H1 (cell line): Measurements from ENCODE around the gene CHCHD6. TPM values are rescaled to one million over a fixed set of nuclear protein-coding genes. Genes with fewer than 3 reads are reported as not detected.

Experiments used
- CHD1 ChIP-seq: IDR thresholded peaks from 2 replicates; pipeline ENCODE4 v1.6.1; 2012; ENCODE audit warnings: low read depth, low read length, improper control_type of control experiment
- CHD2 ChIP-seq: IDR thresholded peaks from 2 replicates; pipeline ENCODE4 v1.6.1; 2012; ENCODE audit warnings: low read length, improper control_type of control experiment
- CHD7 ChIP-seq: fragments of 300-600 bp; sonication (generic); IDR thresholded peaks from 2 replicates; pipeline ENCODE4 v1.7.1; 2012; ENCODE audit warnings: low read length, moderate library complexity, mild to moderate bottlenecking, inconsistent platforms; ENCODE audit not compliant: insufficient replicate concordance
- E2F6 ChIP-seq: IDR thresholded peaks from 2 replicates; pipeline ENCODE4 v1.6.1; 2012; ENCODE audit warnings: inconsistent platforms
- EGR1 ChIP-seq: IDR thresholded peaks from 2 replicates; pipeline ENCODE4 v1.6.1; 2011; ENCODE audit warnings: low read depth, low read length, borderline replicate concordance
- GABPA ChIP-seq: IDR thresholded peaks from 2 replicates; pipeline ENCODE4 v1.6.1; 2011; ENCODE audit warnings: mild to moderate bottlenecking, low read length, moderate library complexity, borderline replicate concordance; ENCODE audit not compliant: insufficient read depth
- KDM4A ChIP-seq: IDR thresholded peaks from one replicate; pipeline ENCODE4 v1.7.1; 2012; ENCODE audit warnings: low read depth, mild to moderate bottlenecking, moderate library complexity, low read length, inconsistent platforms; ENCODE audit not compliant: severe bottlenecking
- KDM5A ChIP-seq: fragments of 200-600 bp; IDR thresholded peaks from 2 replicates; pipeline ENCODE4 v1.7.1; 2012; ENCODE audit warnings: mild to moderate bottlenecking, low read length, inconsistent platforms, mixed read lengths
- NRF1 ChIP-seq: IDR thresholded peaks from 2 replicates; pipeline ENCODE4 v1.6.1; 2011; ENCODE audit warnings: mild to moderate bottlenecking, low read depth, low read length, improper control_type of control experiment
- POLR2AphosphoS5 ChIP-seq: IDR thresholded peaks from 2 replicates; pipeline ENCODE4 v1.6.1; 2011; ENCODE audit warnings: low read depth, low read length
- TAF7 ChIP-seq: optimal IDR thresholded peaks from 2 replicates; pipeline ENCODE3; 2011; ENCODE audit warnings: low read depth, mild to moderate bottlenecking, inconsistent platforms, low read length, moderate library complexity, borderline replicate concordance
- TCF12 ChIP-seq: IDR thresholded peaks from 2 replicates; pipeline ENCODE4 v1.6.1; 2011; ENCODE audit warnings: low read depth, mild to moderate bottlenecking, low read length
- polyA plus RNA-seq, 7 experiments: library from polyadenylated mRNA; depleted of rRNA in 3 of 7; stranded (reverse) in 5 of 7; unstranded in 2 of 7; fragments of >200 nt in 5 of 7; fragments of 200-250 nt in 2 of 7; gene quantifications; 1 replicate in 5 of 7; 2 replicates in 1 of 7; 4 replicates in 1 of 7; pipeline versions ENCODE4 v1.2.1 to v1.2.3, GENCODE V29; 2011 to 2013; ENCODE audit warnings: missing spikeins in 2 of 7, mixed read lengths in 2 of 7
- total RNA-seq: library from RNA; stranded (reverse); fragmentation: NEBNext Ultra II Directional; extraction: Animal tissue kit (Norgen Biotek cat#: 25700); gene quantifications from 2 replicates; pipeline ENCODE4 v1.2.1, GENCODE V29; 2021

The CHCHD6 gene
- total and polyA plus RNA-seq, 2 of the 8 experiments (the other 6 are each of a cell fraction or from before 2014, with no cell fraction given), result 32.4 to 37.6 TPM

GRCh38 chr3:126713199-126713598 is 9.2 kb downstream of the CHCHD6 start (continued):
- TF ChIP-seq CHD7 (no peak), POLR2AphosphoS5 (no peak), CHD2 (no peak), NRF1 (no peak), KDM4A (no peak), EGR1 (no peak), TCF12 (no peak), KDM5A (no peak), CHD1 (no peak), GABPA (no peak), E2F6 (no peak), TAF7 (no peak)
